A673 (cell line): ENCODE data around the gene BHLHA15.

ENCODE experiments used
- EZH2 ChIP-seq: fragments of 200-600 bp; sonication (generic); IDR thresholded peaks from 2 replicates; pipeline ENCODE4 v1.6.1; 2017; ENCODE audit warnings: borderline replicate concordance, low read depth, mild to moderate bottlenecking, mixed read lengths, antibody characterized with exemption, low read length; ENCODE audit not compliant: poor library complexity, severe bottlenecking
- TF ChIP-seq, protein P1 (sequence below): fragments of 300-800, 200-600 bp; sonication (generic); conservative IDR thresholded peaks from 2 replicates; pipeline ENCODE4 v1.5.1; 2017; ENCODE audit warnings: low read depth, mild to moderate bottlenecking, antibody characterized with exemption, low read length, moderate library complexity, mixed read lengths

GRCh38 chr7:98211676-98212531 is 665 bp downstream of the BHLHA15 start:
- TF ChIP-seq, protein P1, sequence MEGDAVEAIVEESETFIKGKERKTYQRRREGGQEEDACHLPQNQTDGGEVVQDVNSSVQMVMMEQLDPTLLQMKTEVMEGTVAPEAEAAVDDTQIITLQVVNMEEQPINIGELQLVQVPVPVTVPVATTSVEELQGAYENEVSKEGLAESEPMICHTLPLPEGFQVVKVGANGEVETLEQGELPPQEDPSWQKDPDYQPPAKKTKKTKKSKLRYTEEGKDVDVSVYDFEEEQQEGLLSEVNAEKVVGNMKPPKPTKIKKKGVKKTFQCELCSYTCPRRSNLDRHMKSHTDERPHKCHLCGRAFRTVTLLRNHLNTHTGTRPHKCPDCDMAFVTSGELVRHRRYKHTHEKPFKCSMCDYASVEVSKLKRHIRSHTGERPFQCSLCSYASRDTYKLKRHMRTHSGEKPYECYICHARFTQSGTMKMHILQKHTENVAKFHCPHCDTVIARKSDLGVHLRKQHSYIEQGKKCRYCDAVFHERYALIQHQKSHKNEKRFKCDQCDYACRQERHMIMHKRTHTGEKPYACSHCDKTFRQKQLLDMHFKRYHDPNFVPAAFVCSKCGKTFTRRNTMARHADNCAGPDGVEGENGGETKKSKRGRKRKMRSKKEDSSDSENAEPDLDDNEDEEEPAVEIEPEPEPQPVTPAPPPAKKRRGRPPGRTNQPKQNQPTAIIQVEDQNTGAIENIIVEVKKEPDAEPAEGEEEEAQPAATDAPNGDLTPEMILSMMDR = no peak
- no peak for TF ChIP-seq EZH2
